Measurements from ENCODE around the gene ZNF496. TPM values are rescaled to one million over a fixed set of nuclear protein-coding genes. Genes with fewer than 3 reads are reported as not detected.
A peak's percentile ranks its signal among the peaks of the same experiment; 100 is the strongest.

Gene ZNF496
- total RNA-seq, 1 experiment from 2014 or later = 42.5 TPM

DNA sequence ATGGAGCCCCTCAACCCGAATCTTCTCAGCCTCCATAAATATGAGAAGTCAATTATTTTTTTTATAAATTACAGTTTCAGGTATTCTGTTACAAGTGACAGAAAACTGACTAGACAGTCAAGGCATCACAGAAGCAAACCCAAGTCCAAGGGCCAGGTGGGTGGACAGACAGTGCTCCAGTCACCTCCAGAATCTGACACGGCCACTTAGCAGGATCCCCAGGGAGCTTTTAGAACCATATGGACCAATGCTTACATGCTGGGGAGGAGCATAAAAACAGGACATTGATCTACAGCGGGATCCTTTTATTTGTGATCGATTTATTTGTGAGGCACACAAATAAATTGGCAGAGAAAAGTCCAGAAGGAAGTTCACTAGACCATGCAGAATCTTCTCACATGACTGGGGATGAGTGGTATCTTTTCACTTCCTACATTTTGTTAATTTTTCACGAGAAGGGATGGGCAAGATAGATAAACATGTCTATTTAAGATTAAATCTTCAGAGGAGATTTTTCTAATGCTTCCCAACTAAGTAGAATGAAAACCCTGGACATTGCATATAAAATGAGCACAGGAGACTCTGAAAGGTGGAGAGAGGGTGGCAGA is 15.0 kb downstream of the ZNF496 start:
- Histone ChIP-seq H3K27me3 (no peaks in the 10 kb centered on the region), H3K9me3 (no peaks in the 10 kb centered on the region), H3K36me3 (peaks cover 70% of the 10 kb centered on the region), H3K4me3 (no peak overlapping the region)
- no peak for DNase-seq

DNA sequence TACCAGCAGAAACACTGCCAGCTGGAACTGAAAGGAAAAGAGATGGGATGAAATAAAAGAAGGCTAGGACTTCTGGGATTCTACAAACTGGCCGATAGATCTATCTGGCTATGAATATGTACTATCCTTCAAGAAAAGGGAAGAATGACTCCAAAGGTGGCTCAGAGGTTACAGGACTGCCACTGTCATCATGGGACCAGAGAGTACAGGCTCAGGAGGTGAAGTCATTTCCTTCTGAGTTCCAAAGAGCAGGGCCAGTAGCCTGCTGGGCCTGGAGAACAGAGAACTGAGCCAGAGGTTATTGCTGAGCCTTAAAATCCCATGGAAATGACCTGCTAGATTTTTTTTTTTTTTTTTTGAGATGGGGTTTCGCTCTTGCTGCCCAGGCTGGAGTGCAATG is 27.6 kb downstream of the ZNF496 start:
- Histone ChIP-seq H3K4me3 (no peak overlapping the region), H3K27me3 (no peaks in the 10 kb centered on the region), H3K36me3 (peaks cover 77% of the 10 kb centered on the region), H3K9me3 (no peaks in the 10 kb centered on the region)
- no peak for DNase-seq

DNA sequence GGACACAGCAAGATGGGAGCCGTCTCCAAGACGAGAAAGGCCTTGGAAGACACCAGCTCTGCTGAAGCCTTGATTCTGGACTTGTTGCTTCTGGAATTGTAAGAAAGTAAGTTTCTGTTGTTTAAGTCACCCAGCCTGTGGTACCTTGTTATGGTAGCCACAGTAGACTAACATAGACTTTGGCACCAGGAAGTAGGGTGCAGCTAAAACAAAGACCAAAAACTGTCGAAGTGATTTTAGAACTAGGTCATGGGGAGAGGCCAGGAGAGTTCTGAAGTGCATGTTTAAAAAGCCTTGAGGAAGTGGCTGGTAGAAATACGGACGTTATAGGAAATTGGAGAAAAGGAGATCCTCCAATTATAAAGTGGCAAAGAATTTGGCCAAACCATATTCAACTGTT is 28.5 kb downstream of the ZNF496 start:
- Histone ChIP-seq H3K4me3 (no peak overlapping the region), H3K9me3 (no peaks in the 10 kb centered on the region), H3K36me3 (peaks cover 69% of the 10 kb centered on the region), H3K27me3 (no peaks in the 10 kb centered on the region)
- DNase-seq = no peak

DNA sequence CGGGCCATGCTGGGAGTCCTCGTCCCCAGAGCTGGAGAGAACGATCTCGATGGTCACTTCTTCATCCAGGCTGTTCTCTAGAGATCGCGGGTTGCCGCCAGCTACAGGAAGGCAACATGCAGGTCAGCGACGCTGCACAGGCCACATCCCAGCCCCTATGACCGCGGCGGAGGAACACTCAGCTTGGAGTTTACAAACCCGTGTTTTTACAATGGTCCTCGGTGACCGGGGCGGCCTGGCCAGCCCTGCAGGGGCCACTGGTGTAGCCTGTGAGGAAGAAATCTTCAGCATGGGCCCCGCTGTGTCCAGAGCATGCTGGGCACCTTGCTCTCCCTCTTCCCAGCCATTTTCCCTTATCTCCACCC is 30.5 kb downstream of the ZNF496 start:
- no peak for DNase-seq
- H3K36me3 ChIP-seq = peaks cover 48% of the 10 kb centered on the region
- no peak overlapping the region for H3K4me3 ChIP-seq
- H3K27me3 ChIP-seq = no peaks in the 10 kb centered on the region
- no peaks in the 10 kb centered on the region for H3K9me3 ChIP-seq

DNA sequence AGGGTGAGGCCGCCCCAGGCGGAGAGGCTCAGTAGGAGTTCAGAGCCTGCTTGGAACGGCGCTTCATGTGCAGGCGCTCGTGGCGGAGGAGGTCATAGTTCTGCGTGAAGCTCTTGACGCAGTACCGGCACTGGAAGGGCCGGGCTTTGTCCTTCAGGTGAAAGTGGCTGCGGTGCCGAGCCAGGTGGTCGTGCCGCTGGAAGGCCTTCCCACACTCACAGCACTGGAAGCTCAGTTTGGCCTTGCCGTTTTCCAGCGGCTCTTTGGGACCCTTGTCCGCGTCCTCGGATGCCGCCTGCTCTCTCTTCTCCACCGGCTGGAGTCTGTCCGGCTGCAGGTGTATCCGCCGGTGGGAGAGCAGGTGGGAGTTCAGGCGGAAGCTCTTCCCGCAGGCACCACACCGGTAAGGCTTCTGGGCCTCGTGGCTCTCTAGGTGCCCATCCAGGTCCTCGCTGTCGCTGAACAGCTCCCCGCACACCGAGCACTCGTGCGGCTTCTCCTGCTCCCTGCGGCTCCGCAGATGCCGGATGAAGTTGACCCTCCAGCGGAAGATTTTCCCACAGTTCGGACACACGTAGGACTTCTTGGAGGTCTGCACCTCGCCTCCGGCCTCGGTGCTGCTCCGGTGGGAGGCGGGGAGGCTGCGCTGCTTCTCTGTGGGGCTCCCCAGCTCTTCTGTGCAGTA is 31.0 kb downstream of the ZNF496 start:
- peaks cover 45% of the 10 kb centered on the region for H3K36me3 ChIP-seq
- H3K27me3 ChIP-seq = no peaks in the 10 kb centered on the region
- no peaks in the 10 kb centered on the region for H3K9me3 ChIP-seq
- no peak overlapping the region for H3K4me3 ChIP-seq
- DNase-seq = no peak

DNA sequence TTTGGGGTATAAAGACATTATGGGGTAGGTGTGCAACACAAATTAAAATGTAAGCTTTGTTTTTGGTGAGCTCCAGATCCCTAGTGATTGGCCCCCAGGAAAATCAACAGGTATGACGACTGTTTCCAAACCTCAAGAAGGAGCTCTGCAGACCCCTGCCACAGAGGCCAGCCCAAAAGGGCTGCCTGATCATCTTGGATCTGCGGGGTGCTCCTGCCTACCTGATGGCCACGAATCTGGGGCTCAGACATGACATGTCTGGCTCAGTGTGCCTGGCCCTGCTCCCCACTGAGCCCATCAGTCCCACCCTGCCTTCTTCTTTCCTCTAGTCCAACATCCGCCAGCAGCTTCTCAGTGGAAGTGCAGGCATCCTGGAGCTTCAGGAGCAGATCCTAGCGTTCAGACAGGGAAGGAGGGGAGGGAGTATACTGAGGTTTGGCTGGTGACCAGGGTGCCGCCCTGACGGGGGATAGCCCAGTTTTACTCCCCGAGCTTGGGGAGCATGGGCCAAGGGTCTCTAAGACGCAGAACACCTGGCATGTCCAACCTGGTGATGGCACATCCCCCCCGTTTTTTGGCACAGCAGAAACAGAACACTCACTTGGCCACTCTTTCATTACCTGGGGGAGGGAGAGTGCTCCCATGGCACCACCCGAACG is 31.8 kb downstream of the ZNF496 start:
- Histone ChIP-seq H3K9me3 (no peaks in the 10 kb centered on the region), H3K36me3 (peaks cover 39% of the 10 kb centered on the region), H3K27me3 (no peaks in the 10 kb centered on the region), H3K4me3 (no peak overlapping the region)
- DNase-seq = no peak

DNA sequence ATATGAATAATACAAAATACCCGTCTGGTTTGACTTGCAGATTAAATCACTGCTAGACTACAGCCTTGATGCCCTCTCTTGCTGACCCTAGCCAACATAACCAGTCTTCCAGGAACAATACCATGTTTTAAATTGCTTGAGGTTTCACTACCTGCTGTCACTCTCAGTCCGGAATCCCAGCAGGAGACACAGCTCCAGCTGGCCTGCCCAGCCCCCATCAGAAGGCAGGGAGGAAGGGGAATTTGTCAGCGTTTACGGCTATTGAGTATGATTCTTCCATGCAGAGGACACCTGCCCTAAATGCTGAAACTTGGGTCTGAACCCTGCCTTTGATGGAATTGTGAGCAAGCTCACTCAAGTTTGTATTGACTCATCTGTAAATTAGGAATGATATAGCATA is 33.0 kb downstream of the ZNF496 start:
- Histone ChIP-seq H3K9me3 (no peaks in the 10 kb centered on the region), H3K4me3 (no peak overlapping the region), H3K36me3 (peaks cover 29% of the 10 kb centered on the region), H3K27me3 (no peaks in the 10 kb centered on the region)
- no peak for DNase-seq

DNA sequence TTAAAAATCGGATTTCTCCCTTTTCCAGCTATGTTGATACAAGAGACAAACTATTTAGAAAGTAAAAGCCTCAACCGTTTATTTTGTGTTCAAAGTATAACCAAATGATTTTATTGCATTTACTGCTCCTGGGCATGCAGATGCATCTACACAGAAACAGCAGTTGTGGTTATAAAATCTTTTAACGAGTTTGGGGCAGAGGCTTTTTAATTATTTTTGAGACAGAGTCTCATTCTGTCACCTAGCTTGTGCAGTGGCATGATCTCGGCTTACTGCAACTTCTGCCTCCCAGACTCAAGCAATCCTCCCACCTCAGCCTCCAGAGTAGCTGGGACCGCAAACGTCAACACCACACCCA is 33.6 kb downstream of the ZNF496 start:
- Histone ChIP-seq H3K9me3 (no peaks in the 10 kb centered on the region), H3K27me3 (no peaks in the 10 kb centered on the region), H3K4me3 (no peak overlapping the region), H3K36me3 (peaks cover 24% of the 10 kb centered on the region)
- no peak for DNase-seq

DNA sequence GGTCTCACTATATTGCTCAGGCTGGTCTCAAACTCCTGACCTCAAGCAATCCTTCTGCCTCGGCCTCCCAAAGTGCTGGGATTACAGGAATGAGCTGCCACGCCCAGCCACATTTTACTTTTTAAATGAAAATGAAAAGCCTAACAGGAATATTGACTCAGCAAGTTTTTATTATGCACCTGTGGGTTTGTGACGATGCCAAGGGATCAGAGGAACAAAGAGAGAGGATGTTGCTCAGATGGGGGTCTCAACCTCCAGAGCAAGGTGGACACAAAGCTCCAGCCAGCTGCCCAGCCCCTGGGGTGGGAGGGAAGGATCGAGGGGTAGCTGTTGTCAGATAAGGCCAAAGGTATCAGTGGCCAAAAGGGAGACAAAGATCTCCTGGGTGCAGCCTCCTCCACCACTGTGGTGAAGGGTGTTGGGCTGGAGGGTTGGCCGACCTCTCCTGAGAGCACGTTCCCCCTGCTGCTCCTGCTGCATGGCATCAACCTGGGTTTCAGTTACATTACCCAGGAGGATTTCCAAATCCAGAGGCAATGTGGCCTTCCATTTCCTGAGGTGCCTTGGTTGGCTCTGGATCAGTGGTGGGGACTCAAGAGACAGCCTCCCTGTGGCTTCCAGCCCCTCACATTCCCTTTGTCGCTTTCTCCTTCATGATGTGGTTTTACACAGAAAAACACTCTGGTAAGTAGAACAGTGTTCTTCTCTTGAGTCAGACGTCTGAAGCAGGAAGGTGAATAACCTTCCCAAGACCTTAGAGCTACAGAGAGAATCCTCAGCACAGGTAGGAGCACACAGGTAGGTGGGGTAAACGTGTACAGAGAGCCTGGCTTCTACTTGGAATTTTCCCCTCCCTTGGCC is 34.2 kb downstream of the ZNF496 start:
- Histone ChIP-seq H3K27me3 (no peaks in the 10 kb centered on the region), H3K9me3 (no peaks in the 10 kb centered on the region), H3K36me3 (peaks cover 18% of the 10 kb centered on the region), H3K4me3 (no peak overlapping the region)
- DNase-seq = no peak

DNA sequence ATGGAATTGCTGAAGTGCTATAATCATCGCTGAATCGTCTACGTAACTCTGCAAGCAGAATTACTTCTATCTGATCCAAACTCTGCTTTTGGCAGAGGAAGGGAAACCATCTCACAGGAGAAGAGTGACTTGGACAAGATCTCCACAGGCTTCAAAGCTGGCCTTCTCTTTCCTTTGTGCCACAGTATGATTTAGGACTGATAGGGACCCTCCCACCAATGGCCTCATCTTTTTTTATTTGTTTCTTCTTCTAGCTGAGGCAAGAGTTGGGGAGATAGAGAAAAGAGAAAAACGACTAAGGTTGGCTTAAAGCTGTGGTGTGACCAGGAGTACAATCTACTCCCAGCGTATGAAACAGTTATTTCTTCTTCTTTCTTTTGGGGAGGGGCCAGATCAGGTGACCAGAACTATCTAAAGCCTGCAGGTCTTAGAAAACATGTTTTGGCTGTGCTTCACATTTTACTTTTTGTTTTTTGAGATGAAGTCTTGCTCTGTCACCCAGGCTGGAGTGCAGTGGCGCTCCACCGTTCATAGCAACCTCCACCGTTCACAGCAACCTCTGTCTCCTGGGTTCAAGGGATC is 35.0 kb downstream of the ZNF496 start:
- H3K4me3 ChIP-seq = no peak overlapping the region
- no peak for DNase-seq
- H3K36me3 ChIP-seq = peaks cover 17% of the 10 kb centered on the region
- H3K9me3 ChIP-seq = no peaks in the 10 kb centered on the region
- H3K27me3 ChIP-seq = no peaks in the 10 kb centered on the region

DNA sequence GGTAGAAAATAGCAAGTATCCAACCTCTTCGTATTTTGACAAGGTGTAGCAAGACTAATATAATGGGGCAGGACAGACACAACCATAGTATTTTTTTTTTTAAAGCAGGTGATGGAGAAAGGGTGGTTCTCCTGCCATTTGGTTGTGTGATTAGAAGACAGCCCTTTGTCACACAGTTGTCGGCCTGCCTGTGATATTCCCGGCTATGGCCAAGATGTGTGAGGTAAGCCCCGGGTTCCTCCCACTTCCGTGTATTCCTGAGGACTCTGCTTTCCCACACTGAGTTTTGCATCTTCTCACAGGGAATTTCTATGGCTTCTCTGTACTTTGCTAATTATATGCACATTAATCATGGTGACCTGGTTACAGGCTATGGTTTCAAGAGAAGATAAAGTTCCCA is 35.9 kb downstream of the ZNF496 start:
- Histone ChIP-seq H3K27me3 (no peaks in the 10 kb centered on the region), H3K4me3 (no peak overlapping the region), H3K36me3 (peaks cover 10% of the 10 kb centered on the region), H3K9me3 (no peaks in the 10 kb centered on the region)
- no peak for DNase-seq

DNA sequence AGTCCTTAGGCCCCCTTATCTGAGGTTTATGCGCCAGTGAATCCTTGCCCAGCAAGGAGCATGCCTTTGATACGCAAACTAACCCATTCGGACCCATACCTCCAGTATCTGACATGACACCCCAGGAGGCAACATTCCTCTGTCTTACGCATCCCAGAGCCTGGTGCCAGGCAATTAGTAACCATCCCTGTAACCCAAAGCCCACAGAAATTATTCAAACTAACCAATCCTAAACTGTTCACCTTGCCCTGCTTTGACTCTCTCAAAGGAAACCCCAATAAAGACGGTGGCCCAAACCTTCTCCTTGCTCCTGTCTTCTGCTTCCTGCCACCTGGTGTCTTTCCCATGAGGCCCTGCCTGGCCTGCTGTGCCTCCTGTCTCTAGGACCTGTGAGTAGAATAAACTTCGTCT is 36.4 kb downstream of the ZNF496 start:
- Histone ChIP-seq H3K4me3 (no peak overlapping the region), H3K27me3 (no peaks in the 10 kb centered on the region), H3K36me3 (peaks cover 6% of the 10 kb centered on the region; the same call in 1 of the 2 replicates), H3K9me3 (no peaks in the 10 kb centered on the region)
- peak; percentile 31 for DNase-seq

DNA sequence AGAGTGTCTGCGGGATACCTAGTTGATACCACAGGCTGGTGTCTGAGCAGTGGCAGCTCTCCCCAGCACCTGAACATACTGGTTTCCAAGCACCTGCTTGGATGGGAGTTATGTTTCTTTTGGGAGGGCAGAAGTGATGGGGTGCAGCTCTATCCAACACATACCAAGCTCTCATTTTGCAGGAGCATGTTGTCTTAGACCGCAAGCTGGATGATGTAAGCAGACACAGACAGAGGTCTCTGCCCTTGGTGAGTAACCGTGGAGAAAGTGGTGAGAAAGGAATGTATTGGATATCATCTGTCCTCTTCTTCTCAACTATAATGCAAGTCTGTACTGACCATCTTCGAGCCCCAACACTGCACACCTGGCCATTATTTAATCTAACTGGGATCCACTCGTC is 37.4 kb downstream of the ZNF496 start:
- no peaks in the 10 kb centered on the region for H3K27me3 ChIP-seq
- no peaks in the 10 kb centered on the region for H3K9me3 ChIP-seq
- H3K36me3 ChIP-seq = no peaks in the 10 kb centered on the region; the same call in 1 of the 2 replicates
- DNase-seq = no peak
- no peak overlapping the region for H3K4me3 ChIP-seq

DNA sequence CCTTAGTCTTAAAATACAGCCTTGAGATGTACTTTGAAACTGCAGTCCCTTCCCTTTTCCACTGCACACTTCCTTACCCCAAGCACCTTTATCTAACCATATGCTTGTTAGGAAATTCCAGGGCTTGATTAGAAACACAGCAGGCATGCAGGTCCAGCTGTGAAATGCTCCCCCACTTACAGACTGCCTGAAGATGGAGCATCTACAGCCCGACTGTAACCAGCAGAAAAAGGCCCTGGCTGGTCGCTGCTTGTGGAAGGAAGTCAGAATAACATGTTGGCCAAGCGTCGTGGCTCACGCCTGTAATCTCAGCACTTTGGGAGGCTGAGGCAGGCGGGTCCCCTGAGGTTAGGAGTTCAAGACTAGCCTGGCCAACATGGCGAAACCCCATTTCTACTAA is 38.6 kb downstream of the ZNF496 start:
- no peaks in the 10 kb centered on the region for H3K36me3 ChIP-seq
- no peak overlapping the region for H3K4me3 ChIP-seq
- no peaks in the 10 kb centered on the region for H3K9me3 ChIP-seq
- no peak for DNase-seq
- H3K27me3 ChIP-seq = no peaks in the 10 kb centered on the region

DNA sequence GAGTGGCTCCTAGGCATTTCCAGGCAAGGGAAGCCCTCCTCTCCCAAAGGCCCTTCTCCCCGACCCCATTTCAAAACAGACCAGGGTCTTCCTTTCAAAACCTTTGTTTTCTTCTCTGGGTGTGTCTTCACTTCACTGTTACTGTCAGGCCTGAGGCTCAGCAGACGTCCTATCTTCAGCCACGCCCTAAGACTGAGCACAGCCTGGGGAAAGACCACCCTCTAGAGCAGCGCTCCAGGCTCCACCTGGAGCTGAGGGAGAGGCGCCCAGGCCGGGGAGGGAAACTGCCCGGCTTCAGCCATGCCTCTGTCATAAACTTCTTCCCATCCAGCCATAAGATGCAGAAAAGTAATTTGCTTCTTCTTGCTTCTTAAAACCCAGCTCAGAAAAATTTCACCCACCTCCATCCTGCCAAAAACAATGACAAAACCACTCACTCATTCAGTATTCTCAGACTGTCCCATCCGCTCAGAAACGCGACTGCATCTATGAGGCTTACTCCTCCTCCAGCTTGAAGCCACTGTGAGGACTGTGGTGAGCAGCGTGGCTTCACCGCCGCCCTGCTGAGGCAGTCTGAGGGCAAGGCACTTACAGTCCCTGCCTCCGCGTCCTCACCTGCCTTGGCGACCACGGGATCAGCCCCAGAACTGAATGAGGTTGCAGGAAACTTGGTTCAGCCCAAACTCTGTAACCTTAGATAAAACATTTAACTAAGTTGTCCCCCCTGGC is 39.7 kb downstream of the ZNF496 start:
- H3K36me3 ChIP-seq = no peaks in the 10 kb centered on the region
- H3K4me3 ChIP-seq = no peak overlapping the region
- no peak for DNase-seq
- H3K27me3 ChIP-seq = no peaks in the 10 kb centered on the region
- no peaks in the 10 kb centered on the region for H3K9me3 ChIP-seq

DNA sequence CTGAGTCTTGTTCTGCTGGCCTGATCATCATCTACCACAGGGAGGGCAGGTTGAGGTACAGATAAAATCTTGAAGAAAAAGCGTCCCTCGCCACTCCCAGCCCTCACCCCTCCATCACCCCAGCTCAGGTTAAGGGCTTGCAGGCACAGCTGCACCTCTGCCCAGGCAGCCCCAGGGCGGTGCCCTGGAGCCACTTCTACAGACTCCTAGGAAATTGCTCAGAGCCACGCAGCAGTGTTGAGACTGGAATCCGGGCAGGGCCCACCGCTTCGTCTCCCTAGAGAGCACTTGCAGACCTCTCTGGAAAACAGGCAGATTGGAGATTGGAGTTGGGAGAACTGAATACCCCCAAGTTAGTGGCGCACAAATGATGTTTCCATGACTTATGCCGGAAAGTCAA is 40.5 kb downstream of the ZNF496 start:
- Histone ChIP-seq H3K9me3 (no peaks in the 10 kb centered on the region), H3K4me3 (no peak overlapping the region), H3K36me3 (no peaks in the 10 kb centered on the region), H3K27me3 (no peaks in the 10 kb centered on the region)
- DNase-seq = no peak

Data from MG63 (cell line).